Activated CD8-positive, alpha-beta memory T cell treated with anti-CD3 and anti-CD28 coated beads for 1 hour (primary cell): ENCODE data around the gene SLIT3.

Source experiments
- DNase-seq, 2 donors: peaks; one replicate each; pipeline ENCODE4 v3.0.0-alpha.2; 2020; ENCODE audit warnings: low read depth in 1 of 2; ENCODE audit errors: extremely low read depth in 1 of 2

Gene SLIT3

GRCh38 chr5:168943091-168943884 is 357.7 kb downstream of the SLIT3 start:
- no peak for DNase-seq

GRCh38 chr5:168941901-168942300 is 359.0 kb downstream of the SLIT3 start:
- no peak for DNase-seq

- no peak for DNase-seq
These were observed 360.2 kb downstream of the SLIT3 start for GRCh38 chr5:168940712-168941111.

GRCh38 chr5:168939887-168940544 is 360.9 kb downstream of the SLIT3 start:
- no peak for DNase-seq

GRCh38 chr5:168939156-168939800 is 361.7 kb downstream of the SLIT3 start:
- DNase-seq = no peak

GRCh38 chr5:168936511-168936910 is 364.4 kb downstream of the SLIT3 start:
- DNase-seq = no peak

- DNase-seq = no peak
These were observed 365.8 kb downstream of the SLIT3 start for GRCh38 chr5:168935183-168935582.

GRCh38 chr5:168934169-168934568 is 366.8 kb downstream of the SLIT3 start:
- DNase-seq = no peak

- no peak for DNase-seq
These were observed 368.3 kb downstream of the SLIT3 start for GRCh38 chr5:168932400-168933189.

GRCh38 chr5:168931638-168932345 is 369.1 kb downstream of the SLIT3 start:
- no peak for DNase-seq

- no peak for DNase-seq
These were observed 371.3 kb downstream of the SLIT3 start for GRCh38 chr5:168929656-168930055.

GRCh38 chr5:168925160-168925559 is 375.8 kb downstream of the SLIT3 start:
- DNase-seq = no peak

- DNase-seq = no peak
These were observed 379.6 kb downstream of the SLIT3 start for GRCh38 chr5:168921147-168921866.

GRCh38 chr5:168920019-168920810 is 380.7 kb downstream of the SLIT3 start:
- no peak for DNase-seq

- DNase-seq = no peak
These were observed 382.9 kb downstream of the SLIT3 start for GRCh38 chr5:168917947-168918600.

GRCh38 chr5:168916852-168917251 is 384.1 kb downstream of the SLIT3 start:
- no peak for DNase-seq

- DNase-seq = no peak
These were observed 384.7 kb downstream of the SLIT3 start for GRCh38 chr5:168916266-168916665.

GRCh38 chr5:168914491-168914890 is 386.4 kb downstream of the SLIT3 start:
- DNase-seq = no peak

GRCh38 chr5:168910874-168911273 is 390.1 kb downstream of the SLIT3 start:
- DNase-seq = no peak
